NCI-H2171 treated with DMSO at 0.1 percent for 48 hours (cell line): ENCODE measurements around the gene STK11.

Experiments
- DNase-seq: peaks from one replicate; lab custom pipeline; 2025; lab: John Stamatoyannopoulos, UW

The STK11 gene

GRCh38 chr19:1251330-1252220, 46.0 kb downstream of the STK11 start:
- peak; percentile 47 for DNase-seq

DNA sequence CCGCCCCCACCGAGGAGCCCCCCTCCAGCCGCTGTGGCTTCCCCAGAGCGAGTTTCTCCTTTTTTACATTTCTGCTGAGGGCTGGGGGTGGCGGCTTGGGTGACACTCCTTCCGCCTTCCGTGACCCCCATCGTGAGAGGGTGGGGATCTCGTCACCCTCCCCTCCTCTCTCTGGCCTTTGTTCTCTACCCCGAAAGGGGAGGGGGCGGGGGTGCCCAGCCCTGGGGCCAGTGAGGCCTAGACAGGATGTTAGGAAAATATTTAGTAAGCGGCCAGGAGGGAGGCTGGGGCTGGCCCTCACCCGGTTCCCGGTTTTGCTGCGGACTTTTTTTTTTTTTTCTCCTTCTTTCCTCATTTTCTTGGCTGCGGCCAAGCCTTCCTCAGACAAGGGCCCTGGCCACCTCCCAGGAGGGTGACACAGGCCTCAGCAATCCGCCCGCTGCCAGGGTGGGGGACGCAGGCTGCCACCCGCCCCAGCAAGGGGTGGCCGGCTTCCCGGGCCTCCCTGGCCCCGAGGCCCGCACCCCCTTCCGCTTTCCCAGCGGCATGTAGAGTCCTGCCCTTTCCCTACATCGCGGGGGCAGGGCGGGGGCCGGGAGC, 46.7 kb downstream of the STK11 start:
- DNase-seq, result no peak

DNA sequence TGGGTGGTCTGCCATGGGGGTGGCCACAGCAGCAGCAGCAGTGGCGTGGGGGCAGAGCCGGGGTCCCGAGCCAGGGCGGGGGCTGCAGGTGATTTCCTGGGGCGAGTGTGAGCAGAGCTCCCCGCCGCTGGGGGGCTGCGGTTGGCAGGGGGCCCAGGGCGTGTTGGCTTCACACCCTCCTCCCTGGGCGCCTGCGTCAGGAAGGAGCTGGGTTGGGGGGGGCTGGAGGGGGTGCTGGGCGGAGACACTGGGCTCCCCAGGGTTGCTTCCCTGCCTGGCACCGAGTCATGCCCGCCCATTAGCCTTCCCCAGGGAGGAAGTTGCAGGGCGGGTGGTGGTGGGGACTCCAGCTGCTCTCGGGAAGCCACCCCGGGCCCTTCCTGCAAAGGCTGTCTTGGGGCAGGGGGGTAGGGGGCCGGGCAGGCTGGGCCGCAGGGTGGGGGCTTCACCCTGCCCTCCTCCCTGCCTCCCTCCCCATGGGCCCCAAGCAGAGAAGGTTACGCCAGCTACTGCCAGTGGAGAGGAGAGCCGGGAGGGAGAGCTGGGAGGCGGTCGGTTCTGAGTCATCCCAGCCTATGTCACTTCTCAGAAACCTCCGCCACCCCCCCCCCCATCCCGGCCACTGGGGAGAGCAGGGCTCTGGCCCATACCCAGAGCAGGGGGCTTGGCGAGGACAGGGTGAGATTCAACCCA, 47.4 kb downstream of the STK11 start:
- peak; percentile 88 for DNase-seq

GRCh38 chr19:1253514-1254080, 48.0 kb downstream of the STK11 start:
- no peak for DNase-seq

DNA sequence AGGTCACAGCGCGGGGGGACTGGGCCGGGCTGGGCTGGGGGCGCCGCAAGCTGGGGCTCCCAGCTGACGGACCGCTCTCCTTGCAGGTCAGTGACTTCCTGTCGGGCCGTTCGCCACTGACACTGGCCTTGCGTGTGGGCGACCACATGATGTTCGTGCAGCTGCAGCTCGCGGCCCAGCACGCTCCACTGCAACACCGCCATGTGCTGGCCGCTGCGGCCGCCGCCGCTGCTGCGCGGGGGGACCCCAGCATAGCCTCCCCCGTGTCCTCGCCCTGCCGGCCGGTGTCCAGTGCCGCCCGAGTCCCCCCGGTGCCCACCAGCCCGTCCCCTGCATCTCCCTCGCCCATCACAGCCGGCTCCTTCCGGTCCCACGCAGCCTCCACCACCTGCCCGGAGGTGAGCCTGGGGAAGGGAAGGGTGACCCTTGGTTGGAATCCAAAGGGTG, 48.5 kb downstream of the STK11 start:
- DNase-seq, result no peak

DNA sequence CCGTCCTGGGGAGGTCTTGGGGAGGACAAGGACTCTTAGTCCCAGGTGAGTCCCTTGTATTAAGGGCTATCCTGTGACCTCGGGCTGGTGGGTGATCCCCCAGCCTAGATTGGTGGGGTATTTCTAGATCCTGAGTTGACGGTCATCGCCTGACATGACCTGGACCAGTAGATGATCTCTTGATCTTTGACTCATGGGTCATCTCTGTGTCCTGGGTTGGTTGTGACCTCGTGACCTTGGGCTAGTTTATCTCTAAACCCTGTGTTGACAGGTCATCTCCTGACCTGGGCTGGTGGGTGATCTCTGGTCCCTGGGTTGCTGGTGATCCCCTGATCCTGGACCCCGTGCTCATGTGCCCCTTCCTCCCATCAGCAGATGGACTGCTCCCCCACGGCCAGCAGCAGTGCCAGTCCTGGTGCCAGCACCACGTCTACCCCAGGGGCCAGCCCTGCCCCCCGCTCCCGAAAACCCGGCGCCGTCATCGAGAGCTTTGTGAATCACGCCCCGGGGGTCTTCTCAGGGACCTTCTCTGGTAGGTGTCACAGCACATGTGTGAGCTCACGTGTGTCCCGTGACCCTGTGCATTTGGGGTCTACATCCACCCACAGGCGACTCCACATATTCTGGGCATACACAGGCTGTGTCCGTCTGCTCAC, 49.1 kb downstream of the STK11 start:
- DNase-seq, result no peak

GRCh38 chr19:1255186-1256161, 49.9 kb downstream of the STK11 start:
- DNase-seq, result no peak

DNA sequence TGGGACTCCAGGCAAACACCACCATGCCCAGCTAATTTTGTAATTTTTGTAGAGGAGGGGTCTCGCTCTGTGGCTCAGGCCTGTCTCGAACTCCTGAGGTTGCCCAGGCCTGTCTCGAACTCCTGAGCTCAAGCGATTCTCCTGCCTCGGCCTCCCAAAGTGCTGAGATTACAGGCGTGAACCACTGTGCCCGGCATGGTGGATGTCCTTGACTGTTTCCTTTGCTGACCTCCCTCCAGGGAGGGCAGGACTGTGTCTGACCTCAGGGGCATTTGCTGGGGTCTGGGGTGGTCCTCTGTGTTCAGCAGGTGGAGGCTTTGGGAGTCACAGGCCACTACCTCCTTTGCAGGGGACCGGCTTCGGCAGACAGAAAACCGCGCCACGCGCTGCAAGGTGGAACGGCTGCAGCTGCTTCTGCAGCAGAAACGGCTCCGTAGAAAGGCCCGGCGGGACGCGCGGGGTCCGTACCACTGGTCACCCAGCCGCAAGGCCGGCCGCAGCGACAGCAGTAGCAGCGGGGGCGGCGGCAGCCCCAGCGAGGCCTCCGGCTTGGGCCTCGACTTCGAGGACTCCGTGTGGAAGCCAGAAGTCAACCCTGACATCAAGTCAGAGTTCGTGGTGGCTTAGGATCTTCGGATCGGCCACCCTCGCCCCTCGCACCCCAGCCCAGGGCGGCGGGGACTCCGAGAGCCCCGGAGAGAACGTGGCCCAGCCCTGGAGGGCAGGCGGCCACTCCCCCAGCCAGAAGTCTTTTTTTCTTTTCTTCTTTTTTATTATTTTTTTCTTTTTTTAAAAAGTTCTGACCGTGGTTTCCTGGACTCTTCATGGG, 51.3 kb downstream of the STK11 start:
- DNase-seq, result no peak

- DNase-seq, result no peak
These were observed 52.0 kb downstream of the STK11 start for GRCh38 chr19:1257475-1258162.

GRCh38 chr19:1258163-1258492, 52.5 kb downstream of the STK11 start:
- DNase-seq, result no peak

DNA sequence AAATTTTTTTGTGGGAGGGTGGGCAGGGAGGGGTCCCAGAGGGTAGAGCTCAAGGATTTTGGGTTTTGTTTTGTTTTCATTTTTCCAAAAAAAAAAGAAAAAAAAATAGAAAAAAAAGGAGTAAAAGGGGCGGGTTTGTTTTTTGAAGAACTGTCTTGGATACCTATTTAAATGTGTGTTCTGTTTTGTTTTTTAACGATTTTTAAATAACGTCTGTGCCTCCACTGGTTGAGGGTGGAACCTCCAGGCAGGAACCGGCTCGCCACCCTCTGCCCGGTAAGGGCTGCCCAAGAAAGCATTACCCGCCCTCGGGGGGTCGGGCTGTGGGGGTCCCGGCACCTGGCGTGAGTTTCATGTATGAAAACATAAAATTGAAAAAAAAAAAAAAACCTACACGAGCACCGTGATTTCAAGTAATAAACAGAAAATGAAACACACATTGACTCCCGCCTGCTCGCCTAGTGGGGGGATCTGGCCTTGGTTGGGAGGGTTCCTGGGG, 53.2 kb downstream of the STK11 start:
- DNase-seq, result no peak

DNA sequence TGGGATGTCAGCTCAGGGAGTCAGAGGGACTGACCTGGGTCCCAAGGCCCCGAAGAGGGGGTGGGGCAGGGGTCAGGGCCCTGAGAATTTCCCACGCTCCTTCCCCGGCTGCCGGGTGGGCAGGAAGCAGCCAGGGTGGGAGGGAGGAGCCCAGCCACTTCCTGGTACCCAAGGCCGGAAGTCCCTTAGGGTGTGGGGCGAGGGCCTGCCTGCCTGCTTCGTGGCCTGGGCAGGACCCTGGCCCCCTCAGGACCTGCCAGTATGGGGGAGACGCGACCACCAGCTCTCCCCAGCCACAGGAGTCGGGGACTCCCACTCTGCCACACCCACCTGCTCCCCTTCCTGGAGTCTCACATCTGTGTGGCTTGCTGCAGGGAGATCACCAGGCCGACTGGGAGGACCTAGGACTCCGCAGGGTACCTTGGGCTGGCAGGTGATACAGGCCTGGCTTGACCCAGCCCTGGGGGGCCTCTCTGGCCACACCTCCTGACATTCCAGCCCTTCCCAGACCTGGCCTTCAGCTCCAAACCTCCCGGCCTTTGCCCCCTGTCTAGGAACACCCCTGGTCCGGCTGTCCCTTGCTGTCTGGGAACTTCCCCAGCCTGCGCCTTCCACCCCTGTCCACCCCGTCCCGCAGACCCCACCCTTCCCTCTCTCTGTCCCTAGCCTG, 53.8 kb downstream of the STK11 start:
- DNase-seq, result no peak

- no peak for DNase-seq
These were observed 54.5 kb downstream of the STK11 start for GRCh38 chr19:1259876-1260748.

GRCh38 chr19:1260749-1261537, 55.4 kb downstream of the STK11 start:
- DNase-seq, result peak; percentile 92

GRCh38 chr19:1261538-1261797, 55.9 kb downstream of the STK11 start:
- no peak for DNase-seq

- peak; percentile 29 for DNase-seq
These were observed 56.4 kb downstream of the STK11 start for GRCh38 chr19:1261798-1262622.
